GM18520 (cell line): ENCODE results near the gene KDM4E.

ENCODE experiments used
- ATAC-seq: cut with Tn5 transposase; IDR thresholded peaks from one replicate; pipeline ENCODE4 v1.9.1; 2021; ENCODE audit not compliant: unreplicated experiment

KDM4E gene

GRCh38 chr11:95050595-95051202, 25.6 kb downstream of the KDM4E start:
- ATAC-seq = no peak

- ATAC-seq = no peak
Observed at GRCh38 chr11:95054356-95054755, 29.3 kb downstream of the KDM4E start.

- ATAC-seq = peak; percentile 98
Observed at GRCh38 chr11:95055283-95055897, 30.3 kb downstream of the KDM4E start.

GRCh38 chr11:95057959-95058358, 32.9 kb downstream of the KDM4E start:
- no peak for ATAC-seq

GRCh38 chr11:95058621-95059020, 33.6 kb downstream of the KDM4E start:
- no peak for ATAC-seq

- ATAC-seq = no peak
Observed at GRCh38 chr11:95059046-95059445, 34.0 kb downstream of the KDM4E start.

GRCh38 chr11:95065336-95065735, 40.3 kb downstream of the KDM4E start:
- no peak for ATAC-seq

GRCh38 chr11:95066716-95067038, 41.6 kb downstream of the KDM4E start, which contains the start of gene SRSF8:
TSS of gene SRSF8 (plus strand) at chr11:95066919. CDS start at chr11:95067227, 308 bp downstream.
- peak; percentile 20 for ATAC-seq

GRCh38 chr11:95067039-95067840, 42.2 kb downstream of the KDM4E start:
- peak; percentile 41 for ATAC-seq

- ATAC-seq = no peak
Observed at GRCh38 chr11:95067841-95068219, 42.8 kb downstream of the KDM4E start.

GRCh38 chr11:95068549-95068948, 43.5 kb downstream of the KDM4E start:
- peak; percentile 54 for ATAC-seq

- no peak for ATAC-seq
Observed at GRCh38 chr11:95070471-95070870, 45.4 kb downstream of the KDM4E start.

GRCh38 chr11:95072948-95073347, 47.9 kb downstream of the KDM4E start:
- no peak for ATAC-seq

GRCh38 chr11:95074792-95075563, 49.9 kb downstream of the KDM4E start:
- ATAC-seq = no peak

GRCh38 chr11:95076416-95076815, 51.4 kb downstream of the KDM4E start:
- no peak for ATAC-seq

- ATAC-seq = no peak
Observed at GRCh38 chr11:95076981-95077380, 51.9 kb downstream of the KDM4E start.
